ENCODE measurements around the gene CHST1.
A peak's percentile ranks its signal among the peaks of the same experiment; 100 is the strongest.

Gene CHST1

DNA sequence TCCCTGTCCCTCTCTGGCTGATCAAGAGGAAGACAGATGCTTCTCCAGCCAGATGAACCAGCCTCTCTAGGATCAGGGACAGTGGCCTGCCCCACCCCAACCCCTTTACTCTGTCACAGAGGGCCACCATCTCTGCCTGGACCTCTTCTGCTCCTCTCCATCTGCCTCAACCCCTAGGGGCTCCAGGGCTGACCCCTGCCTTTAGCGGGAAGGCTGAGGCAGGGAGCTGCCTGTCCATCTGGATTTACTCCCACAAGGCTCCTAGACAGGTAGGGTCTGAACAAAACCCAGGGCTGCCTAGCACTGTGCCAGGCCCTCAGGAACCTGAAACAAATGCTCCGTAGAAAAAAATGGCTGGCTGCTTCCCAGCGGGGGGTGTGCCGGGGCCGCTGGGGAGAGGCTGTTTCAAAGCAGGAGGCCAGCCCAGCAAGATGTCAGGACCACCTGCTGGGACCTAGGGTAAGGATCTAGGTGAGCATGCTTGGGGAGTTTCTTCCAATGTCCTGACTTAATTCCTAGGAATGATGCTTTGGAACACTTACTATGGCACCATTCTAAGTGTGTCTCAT lies 3.2 kb downstream of the CHST1 start:
- H3K4me3 ChIP-seq (ENCODE audit: low read depth, low read length) = no peak overlapping the region
- no peak for DNase-seq (ENCODE audit: low read depth)

DNA sequence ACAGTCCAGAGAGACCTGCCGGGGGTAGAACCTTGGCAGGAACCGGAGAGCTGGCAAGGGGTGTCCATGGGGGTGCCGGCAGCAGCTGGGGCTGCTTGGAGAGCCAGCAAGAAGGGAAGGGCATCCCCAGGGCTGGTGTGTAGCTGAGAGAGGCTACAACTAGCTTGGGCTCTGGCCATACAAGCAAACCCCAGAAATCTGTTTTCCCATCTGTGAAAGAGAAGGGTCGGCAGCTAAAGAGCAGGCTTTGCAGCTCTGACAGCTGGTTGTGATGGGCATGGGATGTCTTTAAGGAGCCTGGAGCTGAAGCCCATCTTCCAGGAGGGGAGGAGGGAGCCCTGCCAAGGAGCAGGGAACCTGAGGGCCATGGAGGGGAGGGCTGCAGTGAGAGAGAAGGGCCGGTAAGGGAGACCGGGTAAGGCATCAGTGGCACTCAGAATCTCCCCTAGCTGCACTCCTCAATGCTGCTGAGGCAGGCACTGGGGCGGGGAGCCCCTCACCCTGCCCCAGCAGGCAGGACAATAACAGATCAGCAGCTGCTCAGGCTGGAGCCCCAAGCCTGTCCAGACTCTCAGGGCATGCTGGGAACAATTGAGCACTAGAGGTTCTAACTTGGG lies 3.9 kb downstream of the CHST1 start:
- H3K4me3 ChIP-seq (ENCODE audit: low read depth, low read length) = no peak overlapping the region
- DNase-seq (ENCODE audit: low read depth) = no peak

DNA sequence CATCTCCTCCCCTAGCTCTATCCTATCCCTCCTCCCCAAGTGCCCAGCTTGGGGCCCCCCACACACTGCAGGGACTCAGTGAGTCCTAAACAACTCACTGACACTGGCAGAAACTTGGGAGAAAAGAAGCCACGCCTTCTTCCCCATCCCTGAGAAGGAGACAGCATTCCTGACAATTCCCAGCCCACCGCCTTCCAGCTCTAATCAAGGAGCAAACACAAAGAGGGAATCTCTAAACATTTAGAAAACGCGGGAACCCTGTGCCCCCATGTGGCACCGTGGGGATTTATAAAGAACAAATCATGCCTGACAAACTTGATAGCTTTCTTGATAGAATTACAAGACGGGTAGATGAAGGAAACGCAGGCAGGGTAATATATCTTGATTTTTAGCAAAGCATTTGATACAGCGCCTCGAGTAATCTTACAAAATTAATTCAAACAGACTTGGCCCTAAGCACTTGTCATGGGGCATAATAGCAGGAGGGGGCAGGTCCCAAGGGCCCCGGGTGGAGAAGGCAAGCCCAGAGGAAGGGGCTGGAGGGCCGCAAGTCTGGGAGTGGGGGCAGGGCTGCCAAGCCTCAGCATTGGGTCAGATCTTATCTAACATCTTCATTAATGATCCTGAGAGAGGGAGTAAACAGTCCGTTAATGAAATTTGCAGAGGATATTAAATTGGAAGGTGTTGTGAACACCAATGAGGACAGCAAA lies 4.5 kb downstream of the CHST1 start:
- no peak for DNase-seq (ENCODE audit: low read depth)
- H3K4me3 ChIP-seq (ENCODE audit: low read depth, low read length) = no peak overlapping the region

DNA sequence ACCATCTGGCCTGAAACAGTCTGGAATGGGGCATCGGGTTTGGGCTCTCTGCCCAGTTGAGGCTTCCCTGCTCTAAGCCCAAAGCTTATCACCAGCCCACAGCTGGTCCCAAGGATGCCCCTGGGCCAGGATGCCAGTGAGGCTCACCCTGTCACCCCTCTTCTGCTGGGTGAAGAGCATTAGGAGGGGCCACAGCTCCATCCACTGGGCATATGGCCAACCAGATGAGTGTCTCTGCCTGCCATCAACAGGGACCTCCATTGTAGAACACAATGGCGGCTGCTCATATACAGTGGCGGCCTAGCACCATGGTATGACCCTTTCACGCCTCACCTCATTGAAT lies 5.6 kb downstream of the CHST1 start:
- no peak overlapping the region for H3K4me3 ChIP-seq (ENCODE audit: low read depth, low read length)
- no peak for DNase-seq (ENCODE audit: low read depth)

DNA sequence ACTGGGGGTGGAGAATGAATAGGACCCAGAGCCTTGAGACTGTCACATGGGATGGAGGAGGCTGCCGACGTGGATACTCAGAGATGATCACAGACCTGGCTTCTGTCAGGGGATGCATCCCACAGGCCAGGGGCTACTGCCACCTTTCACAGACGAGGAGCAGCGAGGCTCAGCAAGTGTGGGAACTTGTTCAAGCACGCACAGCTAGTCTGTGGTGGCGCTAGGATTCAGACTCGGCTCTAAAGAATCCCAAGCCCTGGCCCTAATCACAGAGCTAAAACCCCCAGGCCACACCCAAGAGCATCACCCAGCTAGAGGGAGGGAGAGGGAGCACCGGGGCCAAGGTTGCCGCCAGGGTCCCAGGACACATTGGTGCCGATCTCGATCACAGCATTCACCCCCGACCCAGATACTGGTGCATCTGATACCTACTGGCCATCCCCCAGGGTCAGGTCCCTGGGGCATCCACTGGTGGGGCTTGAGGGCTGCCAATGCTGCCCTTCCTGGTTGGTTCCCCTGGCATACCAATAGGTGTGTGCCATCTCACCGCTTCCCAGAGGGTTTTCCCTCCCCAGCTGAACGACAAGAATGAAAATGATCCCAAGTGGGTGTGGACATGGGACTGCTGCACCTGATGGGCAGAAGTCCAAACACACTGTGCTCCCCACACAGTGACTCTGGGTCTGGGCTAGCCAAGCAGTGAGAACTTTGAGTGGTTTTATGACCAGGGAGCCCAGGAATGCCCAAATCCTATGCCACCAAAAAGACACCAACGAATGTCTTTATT lies 6.2 kb downstream of the CHST1 start:
- no peak for DNase-seq (ENCODE audit: low read depth)
- no peak overlapping the region for H3K4me3 ChIP-seq (ENCODE audit: low read depth, low read length)

DNA sequence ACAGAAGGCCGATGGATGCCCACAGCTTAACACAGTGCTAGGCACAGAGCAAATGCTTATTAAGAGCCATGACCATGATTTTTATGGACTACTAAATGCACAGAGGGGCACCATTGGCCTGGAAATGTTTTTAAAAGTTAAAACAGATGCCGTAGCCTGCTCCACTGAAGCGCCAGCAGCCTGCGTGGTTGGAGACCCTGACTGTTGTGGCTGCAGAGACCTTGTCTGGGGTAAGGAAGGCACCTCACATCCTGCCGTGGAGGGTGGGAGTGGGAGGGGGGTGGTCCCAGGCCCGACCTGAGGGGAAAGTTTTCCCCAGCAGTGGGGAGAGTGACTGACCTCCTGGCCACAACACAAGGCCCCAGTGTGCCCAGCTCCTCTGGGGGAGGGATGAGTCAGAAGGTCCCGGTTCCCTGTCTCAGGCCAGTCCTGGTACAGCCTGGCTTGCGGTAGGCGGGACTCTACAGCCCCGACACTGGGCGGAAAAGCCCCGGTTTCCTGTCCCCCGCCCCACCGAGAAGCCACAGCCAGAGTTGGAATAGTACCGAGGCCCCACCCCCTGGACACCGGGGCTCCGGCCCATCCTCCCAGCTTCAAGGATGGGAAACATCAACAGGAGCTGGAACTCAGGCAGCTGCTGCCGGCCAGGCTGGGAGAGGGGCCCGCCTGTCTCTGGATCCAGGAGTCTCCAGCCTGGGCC lies 7.0 kb downstream of the CHST1 start:
- DNase-seq (ENCODE audit: low read depth) = no peak

DNA sequence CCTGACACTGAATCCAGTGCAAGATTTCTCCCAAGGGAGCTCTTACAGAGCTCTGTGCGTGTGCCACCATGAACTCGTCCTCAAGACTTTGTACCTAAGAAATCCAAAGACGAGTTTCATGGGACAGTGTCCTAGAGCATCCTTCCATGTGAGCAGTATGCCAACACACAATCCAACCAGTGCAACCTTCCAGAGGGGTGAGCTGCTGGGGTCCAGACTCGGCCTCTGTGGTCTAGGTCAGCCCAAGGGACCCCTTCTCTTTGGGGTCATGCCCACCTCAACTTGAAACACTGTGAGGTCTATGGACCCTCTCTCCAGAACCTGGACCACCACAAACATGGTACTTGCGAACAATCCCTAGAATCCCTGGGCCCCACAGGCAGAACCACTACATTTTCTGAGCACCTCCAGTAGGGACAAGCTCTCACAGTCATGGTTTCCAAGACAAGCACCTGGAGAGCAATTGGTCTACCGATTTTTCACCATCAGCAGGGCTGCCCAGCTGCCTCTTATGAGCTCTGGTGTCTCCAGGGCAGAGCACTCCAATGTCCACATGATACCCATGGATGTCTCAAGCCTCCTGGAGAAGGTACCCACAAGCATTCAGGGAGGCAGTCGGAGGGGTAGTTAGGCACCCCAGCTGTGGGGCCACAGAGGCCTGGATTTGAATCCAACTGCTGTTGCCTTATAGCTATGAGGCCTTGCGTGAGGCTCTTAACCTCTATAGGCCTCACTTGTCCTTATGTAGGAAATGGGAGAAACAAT lies 7.7 kb downstream of the CHST1 start:
- H3K4me3 ChIP-seq (ENCODE audit: low read depth, low read length) = no peak overlapping the region
- no peak for DNase-seq (ENCODE audit: low read depth)

More for the DNA sequence above, 7.0 kb downstream of the CHST1 start:
- H3K4me3 ChIP-seq (ENCODE audit: low read depth, low read length) = no peak overlapping the region

DNA sequence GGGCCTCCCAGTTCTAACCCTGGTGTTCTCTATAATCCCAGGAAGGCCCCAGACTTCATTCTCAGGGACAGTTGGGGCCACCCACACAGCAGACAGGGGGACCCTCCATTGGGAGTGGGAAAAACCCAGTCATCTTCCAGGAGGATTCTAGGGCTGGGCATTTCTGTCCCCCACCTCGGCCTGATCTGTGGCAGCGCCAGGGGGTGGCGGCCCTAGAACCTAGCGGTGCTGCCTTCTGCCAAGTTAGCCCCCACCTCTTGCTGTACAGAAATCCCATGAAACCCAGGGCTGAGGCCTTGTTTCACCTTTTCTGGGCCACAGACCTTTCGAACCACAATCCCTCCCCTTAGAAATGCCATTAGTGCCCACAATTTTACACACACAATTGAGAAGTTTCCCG lies 9.6 kb downstream of the CHST1 start:
- H3K4me3 ChIP-seq (ENCODE audit: low read depth, low read length) = no peak overlapping the region
- no peak for DNase-seq (ENCODE audit: low read depth)

DNA sequence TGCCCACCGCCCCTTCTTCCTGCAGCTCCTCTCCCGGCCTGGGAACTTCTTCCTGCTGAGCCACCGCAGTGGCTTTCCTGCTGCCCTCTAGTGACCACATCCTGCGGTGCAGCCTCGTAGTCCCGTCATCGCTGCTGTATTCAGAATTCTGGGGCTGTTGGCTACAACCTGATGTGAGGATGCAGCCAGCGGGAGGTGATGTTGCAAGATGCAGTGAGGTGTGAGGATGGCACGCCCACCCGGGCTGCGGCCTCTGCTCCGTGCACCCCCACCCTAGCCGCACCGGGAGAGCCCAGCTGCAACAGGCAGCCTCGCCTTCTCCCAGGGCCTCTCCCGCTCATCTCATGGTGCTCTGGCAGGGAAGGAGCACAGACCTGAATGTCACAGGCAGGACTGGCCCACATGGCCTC lies 10.1 kb downstream of the CHST1 start:
- no peak overlapping the region for H3K4me3 ChIP-seq (ENCODE audit: low read depth, low read length)
- peak; percentile 23 for DNase-seq (ENCODE audit: low read depth)

DNA sequence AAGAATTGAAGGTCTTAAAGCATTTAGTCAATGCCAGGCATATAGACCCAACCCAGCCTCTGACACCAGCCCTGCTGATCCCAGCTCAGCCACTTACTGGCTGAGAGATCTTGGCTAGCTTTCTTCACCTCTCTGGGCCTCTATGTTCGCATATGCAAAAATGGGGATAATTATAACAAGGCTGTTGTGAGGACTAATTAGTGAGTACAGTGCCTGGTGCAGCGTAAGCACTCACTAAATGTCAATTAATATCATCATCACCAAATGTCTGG lies 10.5 kb downstream of the CHST1 start:
- DNase-seq (ENCODE audit: low read depth) = no peak
- H3K4me3 ChIP-seq (ENCODE audit: low read depth, low read length) = no peak overlapping the region

DNA sequence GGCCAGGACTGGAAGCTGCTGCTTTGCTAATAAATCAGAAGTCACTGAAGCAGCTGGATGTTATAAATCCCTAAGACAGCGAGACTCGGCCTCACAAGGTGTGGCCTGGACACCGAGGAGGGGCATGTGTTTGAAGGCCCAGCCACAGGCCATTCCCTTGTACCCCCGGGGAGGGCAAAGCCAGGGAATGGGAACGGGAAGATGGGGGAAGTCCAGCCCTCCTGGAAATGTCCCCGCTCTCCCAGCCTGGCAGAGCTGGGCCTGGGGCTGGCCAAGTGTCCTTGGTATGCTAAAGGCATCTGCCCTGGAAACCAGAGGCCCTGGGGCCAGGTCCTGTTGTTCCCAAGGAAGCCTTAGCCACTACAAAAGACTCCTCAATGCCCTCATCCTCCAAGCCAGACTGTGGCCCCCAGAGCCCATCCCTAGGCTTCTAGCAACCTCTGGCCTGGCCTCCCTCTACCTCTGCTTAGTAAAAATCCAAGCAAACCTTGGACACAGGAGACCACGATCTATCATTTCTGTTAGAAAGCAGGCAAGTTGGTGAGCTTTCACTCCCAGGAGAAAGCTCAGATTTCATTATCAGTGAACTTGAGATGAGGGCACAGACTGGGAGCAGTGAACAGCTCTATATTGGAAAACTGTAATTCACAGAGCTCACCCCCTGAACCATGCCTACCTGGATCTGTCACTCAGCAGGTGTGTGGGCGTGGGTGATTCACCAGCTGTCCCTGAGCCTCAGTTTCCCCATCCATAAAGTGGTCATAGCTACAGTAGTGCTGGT lies 11.0 kb downstream of the CHST1 start:
- DNase-seq (ENCODE audit: low read depth) = no peak
- H3K4me3 ChIP-seq (ENCODE audit: low read depth, low read length) = no peak overlapping the region

DNA sequence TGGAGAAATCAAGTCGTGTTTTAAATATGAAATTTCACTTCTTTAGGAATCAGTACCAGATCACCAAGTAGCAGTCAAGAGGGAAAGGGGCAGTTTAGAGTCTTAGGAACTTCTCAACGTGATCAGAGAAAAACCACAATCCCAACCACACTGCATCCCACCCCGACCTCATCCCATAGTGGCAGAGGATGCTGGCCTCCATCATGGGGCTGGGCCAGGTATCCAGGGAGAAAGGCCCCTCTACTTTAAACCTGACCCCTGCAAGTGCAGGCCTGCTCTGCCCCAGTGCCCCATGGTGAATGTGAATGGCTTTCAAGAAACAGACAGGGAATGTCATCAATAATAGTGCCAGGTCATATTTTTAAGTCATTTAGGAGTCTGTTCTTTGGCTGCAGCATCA lies 12.1 kb downstream of the CHST1 start:
- no peak for DNase-seq (ENCODE audit: low read depth)
- no peak overlapping the region for H3K4me3 ChIP-seq (ENCODE audit: low read depth, low read length)

DNA sequence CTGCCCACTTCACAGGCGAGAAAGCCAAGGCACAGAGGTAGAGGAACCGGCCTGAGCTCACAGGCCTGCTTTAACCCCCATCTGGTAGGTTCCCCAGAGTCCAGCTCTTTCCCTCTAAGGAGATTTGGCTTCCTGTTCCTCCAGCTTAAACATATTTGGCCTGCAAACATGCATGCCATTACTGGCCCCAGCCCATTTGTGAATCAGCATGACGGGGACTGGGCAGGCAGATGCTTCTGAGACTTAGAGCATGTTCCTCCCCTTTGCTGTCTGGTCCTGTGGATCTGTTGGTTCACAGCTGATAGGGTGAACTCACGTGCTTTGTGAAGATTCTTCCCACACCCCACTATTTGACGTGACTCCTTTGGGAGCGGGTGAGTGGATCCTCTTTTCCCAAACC lies 12.6 kb downstream of the CHST1 start:
- H3K4me3 ChIP-seq (ENCODE audit: low read depth, low read length) = no peak overlapping the region
- no peak for DNase-seq (ENCODE audit: low read depth)

DNA sequence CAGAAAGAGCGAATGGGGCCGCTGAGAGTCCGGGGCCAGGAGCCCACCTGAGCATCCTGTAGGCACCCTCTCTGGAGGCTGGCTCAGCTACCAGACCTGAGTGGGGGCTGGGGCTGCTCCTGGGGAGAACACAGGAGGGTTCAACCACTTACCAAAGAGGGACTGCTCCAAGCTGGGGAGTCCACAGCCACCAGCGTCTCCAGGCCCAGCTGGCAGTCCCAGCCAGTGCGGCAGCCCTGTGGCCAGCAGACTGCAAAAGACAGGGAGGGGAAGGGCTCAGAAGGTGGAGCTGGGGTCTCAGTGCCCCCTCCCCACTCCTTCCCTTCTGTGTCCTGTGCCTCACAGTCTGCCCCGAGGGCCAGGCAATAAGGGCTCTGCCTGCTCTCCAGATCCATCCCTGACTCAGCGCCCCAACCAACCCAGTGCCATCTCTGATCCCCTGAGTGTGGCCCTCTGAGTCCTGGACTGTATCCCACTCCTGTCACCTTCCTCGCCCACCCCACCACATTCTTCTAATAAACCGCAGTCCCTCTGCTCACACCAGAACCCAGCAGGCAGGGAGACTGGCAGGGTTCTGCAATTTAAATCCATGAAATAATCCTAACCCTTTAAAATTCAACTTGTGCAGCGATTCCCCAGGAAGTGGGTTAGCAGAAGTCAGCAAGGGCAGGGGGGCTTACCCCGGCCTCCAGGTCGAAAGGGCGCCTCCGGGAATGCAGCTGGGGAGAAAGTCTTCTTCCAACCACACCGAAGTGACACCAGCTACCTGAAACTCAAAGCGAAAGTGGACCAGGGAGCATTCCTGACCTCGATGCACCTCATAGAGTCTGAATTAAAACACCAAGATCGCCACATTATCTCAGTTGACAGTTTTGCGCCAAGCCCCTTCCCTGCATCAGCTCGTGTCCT lies 13.3 kb downstream of the CHST1 start:
- no peak for DNase-seq (ENCODE audit: low read depth)
- H3K4me3 ChIP-seq (ENCODE audit: low read depth, low read length) = no peak overlapping the region

DNA sequence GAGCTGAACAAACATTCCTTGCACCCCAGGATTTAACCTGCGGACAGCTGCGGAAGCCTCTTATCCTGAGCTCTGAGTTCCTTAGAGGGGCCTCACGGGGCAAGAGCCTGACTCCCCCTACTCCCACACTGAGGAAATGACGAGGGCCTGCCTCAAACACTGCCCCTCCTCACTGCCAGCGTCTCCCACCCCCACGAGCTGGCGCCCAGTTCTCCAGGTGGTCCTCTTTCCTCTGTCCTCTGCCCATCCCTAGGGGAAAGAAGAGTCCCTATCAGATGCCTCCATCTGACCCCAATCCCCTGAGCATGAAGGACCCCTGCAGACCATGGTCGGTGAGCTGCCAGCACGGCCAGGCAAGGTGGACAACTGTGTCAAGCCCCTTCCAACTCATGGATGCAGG lies 14.3 kb downstream of the CHST1 start:
- H3K4me3 ChIP-seq (ENCODE audit: low read depth, low read length) = no peak overlapping the region
- no peak for DNase-seq (ENCODE audit: low read depth)

DNA sequence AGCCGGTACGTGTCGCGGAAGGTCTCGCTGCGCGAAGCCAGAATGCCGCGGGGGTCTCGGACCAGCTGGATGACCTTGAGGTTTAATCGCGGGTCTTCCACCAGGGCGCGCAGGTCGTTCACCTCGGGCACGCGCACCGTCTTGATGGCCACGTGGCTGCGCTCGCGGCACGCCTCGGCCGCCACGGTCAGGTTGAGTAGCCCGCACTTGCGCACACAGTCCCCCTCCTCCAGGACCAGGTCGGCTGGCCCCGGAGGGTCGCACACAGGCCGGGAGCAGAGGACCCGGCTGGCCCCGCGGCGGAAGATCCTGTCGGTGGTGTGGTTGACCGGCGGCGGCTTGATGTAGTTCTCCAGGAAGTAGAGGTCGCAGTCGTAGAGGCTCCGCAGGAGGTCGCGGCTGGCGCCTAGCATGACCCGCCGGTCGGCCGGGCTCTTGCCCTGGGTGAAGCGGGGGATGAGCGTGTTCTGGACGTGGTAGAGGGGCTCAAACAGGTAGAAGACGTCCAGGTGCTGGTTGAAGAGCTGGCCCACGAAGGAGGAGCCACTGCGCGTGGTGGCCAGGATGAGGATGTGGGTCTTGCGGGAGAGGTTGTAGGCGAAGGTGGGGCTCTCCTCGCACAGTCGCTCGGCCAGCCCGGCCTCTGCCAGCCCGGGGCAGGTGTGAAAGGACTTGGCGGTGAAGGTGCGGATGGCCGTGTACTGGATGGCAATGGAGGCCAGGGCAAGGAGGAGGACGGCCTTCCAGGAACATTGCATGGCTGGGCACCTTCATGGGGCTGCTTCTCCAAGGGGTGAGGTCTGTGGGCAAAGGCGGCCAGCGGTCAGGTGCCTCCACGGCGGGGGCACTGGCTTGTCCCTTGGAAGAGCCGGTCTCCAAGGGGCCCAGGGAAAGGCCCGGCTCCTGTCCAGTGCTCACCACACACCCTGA lies 15.0 kb downstream of the CHST1 start:
- H3K4me3 ChIP-seq (ENCODE audit: low read depth, low read length) = no peak overlapping the region
- no peak for DNase-seq (ENCODE audit: low read depth)

Measured in skeletal muscle cell (primary cell).